Islet of Langerhans (tissue), 1 donor: ENCODE measurements around the gene GPR157.

Experiments used
- FAIRE-seq: peaks from one replicate; lab custom pipeline; 2011; peaks lifted over from hg19 to GRCh38; lab: Jason Lieb, UNC

The GPR157 gene

DNA sequence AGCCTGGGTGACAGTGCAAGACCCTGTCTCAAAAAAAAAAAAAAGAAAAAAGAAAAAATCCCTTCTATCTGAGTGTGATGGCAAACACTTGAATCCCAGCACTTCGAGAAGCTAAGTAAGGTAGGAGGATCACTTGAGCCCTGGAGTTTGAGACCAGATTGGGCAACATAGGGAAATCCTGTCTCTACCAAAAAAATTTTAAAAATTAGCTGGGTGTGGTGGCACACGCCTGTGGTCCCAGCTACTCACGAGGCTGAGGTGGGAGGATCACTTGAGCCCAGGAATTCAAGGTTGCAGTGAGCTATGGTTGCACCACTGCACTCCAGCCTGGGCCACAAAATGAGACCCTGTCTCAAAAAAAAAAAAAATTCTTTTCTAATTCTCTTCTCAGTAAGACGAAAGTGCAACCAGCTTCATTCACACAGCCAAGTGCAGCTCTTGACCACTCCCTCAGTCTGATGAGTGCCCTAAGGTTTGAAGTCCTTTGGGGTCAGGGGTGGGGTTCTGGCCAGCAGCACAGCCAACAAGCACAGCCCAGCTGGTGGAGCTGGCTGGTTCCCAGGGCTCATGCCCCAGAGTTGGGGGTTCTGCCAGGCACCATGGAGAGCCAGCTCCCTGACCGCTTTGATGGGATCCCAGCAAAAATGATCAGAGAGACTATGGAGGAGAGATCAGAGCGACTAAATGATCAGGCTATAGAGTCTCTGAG, 67.5 kb downstream of the GPR157 start:
- FAIRE-seq: no peak

DNA sequence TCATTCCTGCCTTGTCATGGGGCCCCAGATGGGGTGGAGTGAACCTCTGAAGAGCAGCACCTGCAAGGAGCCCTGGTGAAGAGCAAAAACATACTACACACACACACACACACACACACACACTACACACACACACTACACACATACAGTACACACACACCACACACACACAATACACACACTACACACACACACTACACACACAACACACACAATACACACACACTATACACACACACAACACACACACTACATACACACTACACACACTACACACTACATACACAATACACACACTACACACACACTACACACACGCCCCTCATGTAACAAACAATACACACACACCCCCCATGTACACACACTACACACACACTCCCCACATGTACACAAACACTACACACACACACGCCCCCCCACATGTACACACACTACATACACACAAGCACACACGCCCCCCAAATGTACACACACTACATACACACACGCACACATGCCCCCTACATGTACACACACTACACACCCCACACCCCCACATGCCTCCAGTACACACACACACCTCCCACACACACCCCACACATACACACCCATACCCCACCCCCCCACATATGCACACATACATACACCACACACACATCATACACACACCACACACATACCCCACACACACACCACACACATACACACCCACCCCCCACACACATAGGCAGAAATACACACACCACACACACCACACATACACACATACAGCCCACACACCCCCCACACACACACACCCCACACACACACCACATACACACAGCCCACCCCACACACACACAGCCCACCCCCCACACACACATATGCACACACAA, 68.8 kb downstream of the GPR157 start:
- no peak for FAIRE-seq

DNA sequence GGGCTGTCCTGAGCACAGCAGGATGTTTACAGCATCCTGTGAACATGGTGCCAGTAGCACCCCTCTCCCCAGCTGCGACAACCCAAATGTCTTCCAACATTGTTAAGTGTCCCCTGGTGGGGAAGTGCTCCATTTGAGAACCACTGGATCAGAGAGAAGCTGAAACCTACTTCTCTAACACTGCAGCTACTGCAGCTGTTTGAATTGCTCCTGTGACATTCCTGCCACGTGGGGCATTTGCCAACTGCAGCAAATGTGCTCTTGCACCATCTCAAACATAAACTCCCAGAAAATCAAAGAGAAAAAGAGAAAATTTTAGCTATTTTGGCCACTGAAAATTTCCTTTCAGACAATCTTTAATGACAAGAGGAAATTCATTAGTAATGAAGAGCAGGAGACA, 70.4 kb downstream of the GPR157 start:
- FAIRE-seq: no peak

DNA sequence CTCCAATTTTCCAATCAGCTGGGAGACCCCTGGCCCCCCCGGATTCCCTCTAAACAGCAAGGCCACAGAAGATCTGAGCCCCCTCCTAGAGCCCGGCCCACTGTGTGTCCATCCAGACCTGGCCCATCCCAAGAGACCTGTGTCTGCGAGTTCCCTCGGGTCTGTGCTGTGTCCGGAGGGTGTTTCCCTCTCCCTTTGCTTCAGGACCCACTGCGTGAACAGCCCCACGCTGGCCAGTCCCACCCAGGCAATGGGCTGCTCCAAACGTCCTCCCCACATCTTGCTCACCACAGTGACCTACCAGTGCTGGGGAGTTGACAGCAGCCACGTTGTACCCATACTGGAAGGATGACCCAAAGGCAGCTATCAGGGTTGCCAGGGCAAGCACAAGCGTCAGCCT, 71.1 kb downstream of the GPR157 start:
- FAIRE-seq: no peak

DNA sequence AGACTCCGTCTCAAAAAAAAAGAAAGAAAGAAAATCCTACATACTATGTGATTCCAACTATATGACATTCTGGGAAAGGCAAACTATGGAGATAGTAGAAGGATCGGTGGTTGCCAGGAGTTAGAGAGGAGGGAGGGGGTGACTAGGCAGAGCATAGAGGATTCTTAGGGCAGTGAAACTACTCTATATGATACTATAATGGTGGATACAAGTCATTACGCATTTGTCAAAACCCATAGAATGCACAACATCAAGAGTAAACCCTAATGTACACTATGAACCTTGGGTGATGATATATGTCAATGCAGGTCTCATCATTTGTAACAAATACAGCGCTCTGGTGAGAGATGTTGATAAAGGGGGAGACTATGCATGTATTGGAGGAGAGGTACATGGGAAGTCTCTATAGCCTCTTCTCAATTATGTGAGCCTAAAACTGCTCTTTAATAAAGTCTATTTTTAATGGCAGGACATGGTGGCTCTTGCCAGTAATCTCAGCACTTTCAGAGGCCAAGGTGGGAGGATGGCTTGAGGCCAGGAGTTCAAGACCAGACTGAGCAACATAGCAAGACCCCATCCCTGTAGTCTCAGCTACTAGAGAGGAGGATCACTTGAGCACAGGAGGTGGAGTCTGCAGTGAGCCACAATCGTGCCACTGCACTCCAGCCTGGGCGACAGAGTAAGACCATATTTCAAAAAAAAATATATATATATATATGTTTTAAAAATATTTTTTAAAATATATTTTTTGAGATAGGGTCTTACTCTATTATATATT, 76.4 kb downstream of the GPR157 start:
- no peak for FAIRE-seq

DNA sequence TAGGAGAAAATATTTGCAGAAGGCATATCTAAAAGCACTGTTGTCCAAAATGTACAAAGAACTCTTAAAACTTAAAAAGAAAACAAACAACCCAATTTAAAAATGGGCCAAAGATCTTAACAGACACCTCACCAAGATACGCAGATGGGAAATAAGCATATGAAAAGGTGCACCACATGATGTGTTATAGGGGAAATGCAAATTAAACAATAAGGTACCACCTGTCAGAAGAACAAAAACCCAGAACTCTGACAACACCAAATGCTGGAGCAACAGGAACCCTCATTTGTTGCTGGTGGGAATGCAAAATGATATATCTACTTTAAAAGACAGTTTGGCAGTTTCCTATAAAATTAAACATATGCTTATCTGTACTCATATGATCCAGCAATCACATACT, 77.5 kb downstream of the GPR157 start:
- no peak for FAIRE-seq

DNA sequence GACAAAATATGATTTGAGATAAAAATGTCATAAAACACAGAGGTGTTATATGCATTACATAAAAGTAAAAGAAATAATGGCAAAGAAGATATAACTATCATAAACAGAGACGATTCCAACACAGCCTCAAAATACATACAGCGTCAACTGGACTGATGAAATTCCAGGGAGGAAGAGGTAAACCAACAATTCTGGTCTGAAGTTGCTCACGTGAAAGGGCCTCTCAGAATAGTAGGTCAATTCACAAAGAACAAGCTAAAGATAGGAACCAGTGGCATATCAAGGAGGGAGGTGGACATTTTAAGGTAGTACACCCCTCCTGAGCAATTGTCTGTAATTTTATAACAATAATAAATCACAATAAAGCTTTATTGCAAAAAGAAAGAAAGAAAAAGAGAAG, 78.1 kb downstream of the GPR157 start:
- FAIRE-seq: no peak
